OCI-LY7 (cell line): ENCODE measurements around the gene SOX13. TPM values are rescaled to one million over a fixed set of nuclear protein-coding genes. Genes with fewer than 3 reads are reported as not detected.

Source experiments
- BruUV-seq: library from RNA; stranded (reverse); fragments of 400-500 nt; replicated peaks from 2 replicates; lab custom pipeline; 2021; lab: Mats Ljungman, UMichigan
- CTCF ChIA-PET: fragments of 300-600 bp; sonication (Branson Sonifier 250); formaldehyde crosslinking; loops from one replicate; lab custom pipeline; 2022; ENCODE audit warnings: antibody characterized with exemption; ENCODE audit not compliant: unreplicated experiment; lab: Charles Lee
- POLR2A ChIA-PET: fragments of 300-600 bp; sonication (Branson Sonifier 250); formaldehyde crosslinking; loops from one replicate; lab custom pipeline; 2022; ENCODE audit warnings: antibody characterized with exemption; lab: Charles Lee
- DNase-seq: peaks from one replicate; pipeline ENCODE4 v3.0.0-alpha.2; 2015; ENCODE audit warnings: low spot score
- H2AFZ ChIP-seq: fragments of 200-600 bp; sonication (generic), shearing (Covaris generic); 2 replicates; pipeline ENCODE4 v1.6.1; 2014; ENCODE audit warnings: mild to moderate bottlenecking, antibody characterized with exemption, low read length, moderate library complexity
- H3K27ac ChIP-seq: fragments of 200-600 bp; sonication (generic); 2 replicates; pipeline ENCODE4 v1.5.1; 2014; ENCODE audit warnings: mixed run types, low read depth, mild to moderate bottlenecking, moderate library complexity, low read length, inconsistent platforms; ENCODE audit not compliant: poor library complexity, severe bottlenecking
- H3K36me3 ChIP-seq: fragments of 200-600 bp; sonication (generic); 2 replicates; pipeline ENCODE4 v1.6.1; 2014; ENCODE audit warnings: mild to moderate bottlenecking, antibody characterized with exemption, low read length, moderate library complexity, mixed read lengths; ENCODE audit not compliant: insufficient read depth
- H3K4me1 ChIP-seq: fragments of 200-600 bp; sonication (generic); 2 replicates; pipeline ENCODE4 v1.5.1; 2014; ENCODE audit warnings: mild to moderate bottlenecking, low read length; ENCODE audit not compliant: insufficient read depth, poor library complexity, severe bottlenecking
- H3K4me2 ChIP-seq: fragments of 200-600 bp; sonication (generic); 2 replicates; pipeline ENCODE4 v1.6.1; 2014; ENCODE audit warnings: mild to moderate bottlenecking, low read length
- H3K4me3 ChIP-seq: fragments of 200-600 bp; sonication (generic); 2 replicates; pipeline ENCODE4 v1.5.1; 2014; ENCODE audit warnings: mild to moderate bottlenecking, low read depth, low read length; ENCODE audit not compliant: poor library complexity, severe bottlenecking
- H3K79me2 ChIP-seq: fragments of 200-600 bp; sonication (generic); 2 replicates; pipeline ENCODE4 v1.6.1; 2016; ENCODE audit warnings: low read depth, mild to moderate bottlenecking, low read length, moderate library complexity, mixed read lengths; ENCODE audit not compliant: insufficient read depth
- H3K9me2 ChIP-seq: fragments of 200-600 bp; sonication (generic); 2 replicates; pipeline ENCODE4 v1.6.1; 2016; ENCODE audit warnings: mild to moderate bottlenecking, low read length, mixed read lengths; ENCODE audit not compliant: insufficient read depth
- H3K9me3 ChIP-seq: fragments of 200-600 bp; sonication (generic); 2 replicates; pipeline ENCODE4 v1.6.1; 2014; ENCODE audit warnings: mild to moderate bottlenecking, mixed run types, low read length, mixed read lengths
- H4K20me1 ChIP-seq: fragments of 200-600 bp; sonication (generic); 2 replicates; pipeline ENCODE4 v1.6.1; 2014; ENCODE audit warnings: mild to moderate bottlenecking, antibody characterized with exemption, low read length, moderate library complexity, mixed read lengths; ENCODE audit not compliant: insufficient read depth
- EZH2phosphoT487 ChIP-seq: fragments of 200-600 bp; sonication (generic); IDR thresholded peaks from 2 replicates; pipeline ENCODE4 v1.6.1; 2018; ENCODE audit warnings: low read depth, borderline replicate concordance, mild to moderate bottlenecking, mixed run types, antibody characterized with exemption, low read length, moderate library complexity, mixed read lengths
- intact Hi-C: fragments of 100-400 bp; cut with micrococcal nuclease; formaldehyde crosslinking; loops from one replicate; pipeline ENCODE4 v1.10.0; 2022; ENCODE audit not compliant: unreplicated experiment
- total RNA-seq, 2 experiments: library from RNA; depleted of rRNA in 1 of 2; stranded (reverse); fragments of >200 nt in 1 of 2; shearing (Covaris generic) in 1 of 2; gene quantifications; 2 replicates each; pipeline ENCODE4 v1.2.3, GENCODE V29; 2014 to 2022
- TF ChIP-seq, protein P1 (sequence below): fragments of 200-600 bp; sonication (generic); conservative IDR thresholded peaks from 2 replicates; pipeline ENCODE4 v1.5.1; 2014; ENCODE audit warnings: mild to moderate bottlenecking, antibody characterized with exemption, low read length, moderate library complexity, mixed read lengths

The SOX13 gene
- total RNA-seq, 2 experiments from 2014 or later: 0.27 TPM; not detected in 1

DNA sequence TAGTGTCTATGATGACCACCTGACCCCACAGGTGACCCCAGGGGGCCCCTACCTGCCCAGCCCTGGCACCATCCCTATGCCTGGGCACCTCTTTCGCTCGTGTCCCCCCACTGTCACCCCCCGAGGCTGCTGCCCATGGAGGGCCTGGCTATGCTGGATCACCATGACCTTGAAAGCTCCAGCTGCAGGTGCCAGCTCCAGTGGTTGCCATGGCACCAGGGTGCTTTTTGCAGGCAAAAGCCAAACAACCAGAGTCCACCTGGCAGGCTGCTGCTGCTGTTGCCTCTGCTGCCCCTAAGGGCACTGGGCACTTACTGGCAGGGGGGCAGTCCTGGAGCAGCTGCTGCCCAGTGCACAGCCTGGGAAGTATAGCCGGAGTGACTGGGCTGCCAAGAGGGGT, 57.3 kb downstream of the SOX13 start:
- intact Hi-C loops: no loop called here
- no peaks in the 10 kb centered on the region for H3K79me2 ChIP-seq
- H3K9me3 ChIP-seq: no peaks in the 10 kb centered on the region
- BruUV-seq: no TSS peak
- no peaks in the 10 kb centered on the region for H4K20me1 ChIP-seq
- CTCF ChIA-PET: interaction anchor here (1.6 kb wide), 1 partner anchor 259 kb away, joined by 7 read pairs; no protein-coding TSS in a partner anchor
- TF ChIP-seq, protein P1, sequence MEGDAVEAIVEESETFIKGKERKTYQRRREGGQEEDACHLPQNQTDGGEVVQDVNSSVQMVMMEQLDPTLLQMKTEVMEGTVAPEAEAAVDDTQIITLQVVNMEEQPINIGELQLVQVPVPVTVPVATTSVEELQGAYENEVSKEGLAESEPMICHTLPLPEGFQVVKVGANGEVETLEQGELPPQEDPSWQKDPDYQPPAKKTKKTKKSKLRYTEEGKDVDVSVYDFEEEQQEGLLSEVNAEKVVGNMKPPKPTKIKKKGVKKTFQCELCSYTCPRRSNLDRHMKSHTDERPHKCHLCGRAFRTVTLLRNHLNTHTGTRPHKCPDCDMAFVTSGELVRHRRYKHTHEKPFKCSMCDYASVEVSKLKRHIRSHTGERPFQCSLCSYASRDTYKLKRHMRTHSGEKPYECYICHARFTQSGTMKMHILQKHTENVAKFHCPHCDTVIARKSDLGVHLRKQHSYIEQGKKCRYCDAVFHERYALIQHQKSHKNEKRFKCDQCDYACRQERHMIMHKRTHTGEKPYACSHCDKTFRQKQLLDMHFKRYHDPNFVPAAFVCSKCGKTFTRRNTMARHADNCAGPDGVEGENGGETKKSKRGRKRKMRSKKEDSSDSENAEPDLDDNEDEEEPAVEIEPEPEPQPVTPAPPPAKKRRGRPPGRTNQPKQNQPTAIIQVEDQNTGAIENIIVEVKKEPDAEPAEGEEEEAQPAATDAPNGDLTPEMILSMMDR: no peak
- TF ChIP-seq EZH2phosphoT487: no peak
- no peak overlapping the region for H3K4me2 ChIP-seq
- H3K9me2 ChIP-seq: no peaks in the 10 kb centered on the region
- POLR2A ChIA-PET: interaction anchor here (0.7 to 1.8 kb wide), 2 partner anchors 256 to 258 kb away, joined by 3 to 6 read pairs; no protein-coding TSS in a partner anchor
- no peak for DNase-seq
- no peak overlapping the region for H3K27ac ChIP-seq
- no peak overlapping the region for H3K4me3 ChIP-seq
- H2AFZ ChIP-seq: no peak overlapping the region
- peaks cover 4% of the 10 kb centered on the region for H3K4me1 ChIP-seq
- H3K36me3 ChIP-seq: no peaks in the 10 kb centered on the region

DNA sequence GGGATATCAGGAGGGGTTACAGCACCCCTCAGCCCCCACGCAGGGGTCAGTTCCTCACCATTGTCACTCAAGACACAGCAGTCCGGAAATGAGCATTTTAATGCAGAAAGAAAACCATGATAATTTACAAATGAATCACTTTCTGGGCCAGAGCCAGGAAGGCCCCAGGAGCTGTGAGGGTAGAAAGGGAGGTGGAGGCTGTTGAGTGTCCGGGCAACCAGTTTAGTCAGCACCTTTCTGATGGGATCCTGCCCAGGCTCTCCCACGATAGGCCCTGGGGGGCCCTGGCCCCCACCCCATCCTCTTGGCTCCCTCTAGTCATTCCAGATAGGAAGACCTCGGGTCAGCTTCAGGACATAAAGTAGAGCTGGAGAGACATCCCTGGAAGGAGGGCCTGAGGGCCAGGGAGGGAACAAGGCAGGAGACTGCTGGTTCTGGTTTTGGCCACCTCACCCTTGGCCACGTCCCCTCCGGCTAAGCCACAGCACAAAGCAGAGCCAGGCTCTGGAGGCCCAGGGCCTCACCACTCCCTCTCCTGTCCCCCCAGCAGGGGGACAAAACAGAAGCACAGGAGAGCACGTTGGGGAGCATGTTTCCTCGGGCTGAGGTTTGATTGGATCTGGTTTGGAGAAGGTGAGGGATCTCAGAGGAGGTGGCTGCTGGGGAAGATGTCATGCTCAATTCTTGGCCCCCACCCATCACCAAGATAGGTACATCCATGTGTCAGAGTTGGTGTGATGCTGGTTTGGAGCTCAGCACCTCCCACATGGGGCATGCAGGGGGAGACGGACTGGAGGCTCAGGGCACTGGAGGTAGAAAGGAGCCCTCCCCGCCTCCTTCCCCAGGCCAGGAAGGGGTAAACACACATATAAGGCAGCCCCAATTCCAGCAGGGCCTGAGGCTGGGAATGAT, 58.3 kb downstream of the SOX13 start:
- TF ChIP-seq EZH2phosphoT487: no peak
- DNase-seq: no peak
- Histone ChIP-seq H2AFZ (no peak overlapping the region), H4K20me1 (no peaks in the 10 kb centered on the region), H3K4me2 (no peak overlapping the region), H3K4me3 (no peak overlapping the region), H3K9me3 (no peaks in the 10 kb centered on the region), H3K36me3 (no peaks in the 10 kb centered on the region), H3K79me2 (no peaks in the 10 kb centered on the region), H3K9me2 (no peaks in the 10 kb centered on the region), H3K27ac (no peak overlapping the region), H3K4me1 (peaks cover 4% of the 10 kb centered on the region)
- POLR2A ChIA-PET: interaction anchor here (1.6 kb wide), 1 partner anchor 265 kb away, joined by 3 read pairs; no protein-coding TSS in a partner anchor
- intact Hi-C loops: no loop called here
- CTCF ChIA-PET: interaction anchor here (0.6 to 1.6 kb wide), 2 partner anchors 260 to 505 kb away, joined by 5 to 7 read pairs; partner anchors contain the start of gene ATP2B4
- no TSS peak for BruUV-seq

DNA sequence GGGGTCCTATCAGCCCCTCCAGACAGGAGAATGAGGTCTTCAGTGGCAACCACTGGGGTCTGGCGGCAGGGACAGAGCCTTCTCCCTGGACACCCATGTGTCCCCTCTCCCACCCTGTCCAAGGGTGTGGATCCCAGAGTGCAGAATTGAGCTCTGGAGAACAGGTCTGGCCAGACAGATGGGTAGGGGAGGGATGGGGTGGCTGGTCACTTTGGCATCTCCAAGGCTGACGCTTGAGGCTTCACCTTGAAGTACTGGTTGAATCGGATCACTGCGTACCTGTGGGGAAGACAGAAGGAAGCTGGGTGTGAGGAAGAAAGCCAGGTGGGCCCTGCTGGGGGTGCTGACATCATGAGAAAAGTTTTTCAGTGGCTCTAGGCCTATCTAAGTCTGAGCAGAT, 59.1 kb downstream of the SOX13 start:
- ChIA-PET POLR2A (interaction anchor here (1.6 kb wide), 1 partner anchor 266 kb away, joined by 3 read pairs; no protein-coding TSS in a partner anchor), CTCF (no interaction called here)
- H3K79me2 ChIP-seq: no peaks in the 10 kb centered on the region
- no TSS peak for BruUV-seq
- no peak overlapping the region for H3K4me2 ChIP-seq
- intact Hi-C loops: no loop called here
- no peak for DNase-seq
- no peaks in the 10 kb centered on the region for H3K9me2 ChIP-seq
- TF ChIP-seq EZH2phosphoT487: no peak
- TF ChIP-seq, protein P1: no peak
- H3K4me3 ChIP-seq: no peak overlapping the region
- no peak overlapping the region for H3K27ac ChIP-seq
- no peaks in the 10 kb centered on the region for H3K36me3 ChIP-seq
- peaks cover 4% of the 10 kb centered on the region for H3K4me1 ChIP-seq
- no peaks in the 10 kb centered on the region for H4K20me1 ChIP-seq
- H2AFZ ChIP-seq: no peak overlapping the region
- H3K9me3 ChIP-seq: no peaks in the 10 kb centered on the region
